K562 (cell line): ENCODE data around the gene ZNF235. TPM values are rescaled to one million over a fixed set of nuclear protein-coding genes. Genes with fewer than 3 reads are reported as not detected.
A peak's percentile ranks its signal among the peaks of the same experiment; 100 is the strongest.

Experiments used
- BACH1 ChIP-seq: fragments of 200-800 bp; sonication (Bioruptor generic); IDR thresholded peaks from 2 replicates; pipeline ENCODE4 v1.6.1; 2016; ENCODE audit warnings: missing genetic modification characterization, missing compliant biosample characterization
- IFI16 ChIP-seq: fragments of 250-450 bp; sonication (Bioruptor Pico); IDR thresholded peaks from 2 replicates; pipeline ENCODE4 v2.1.2; 2022; ENCODE audit warnings: mild to moderate bottlenecking, inconsistent platforms
- MAFF ChIP-seq: IDR thresholded peaks from 2 replicates; pipeline ENCODE4 v1.6.1; 2012; ENCODE audit warnings: low read length, improper control_type of control experiment
- MAFK ChIP-seq: IDR thresholded peaks from 2 replicates; pipeline ENCODE4 v1.6.1; 2011; ENCODE audit warnings: low read length, improper control_type of control experiment
- NFE2L1 ChIP-seq: fragments of 450-650 bp; IDR thresholded peaks from 2 replicates; pipeline ENCODE4 v1.6.1; 2016; ENCODE audit warnings: missing genetic modification characterization, low read depth, mild to moderate bottlenecking, missing compliant biosample characterization, moderate library complexity, borderline replicate concordance
- RBM22 ChIP-seq: fragments of 200-400 bp; formaldehyde crosslinking; IDR thresholded peaks from 2 replicates; pipeline ENCODE4 v1.6.1; 2018; ENCODE audit warnings: low read length, low read depth; ENCODE audit not compliant: poor library complexity, severe bottlenecking
- RFX1 ChIP-seq: fragments of 450-650 bp; IDR thresholded peaks from 2 replicates; pipeline ENCODE4 v1.6.1; 2016; ENCODE audit warnings: mild to moderate bottlenecking, moderate library complexity
- SIN3A ChIP-seq, 2 experiments: fragments of 150-350 bp in 1 of 2; IDR thresholded peaks; 2 replicates each; pipeline ENCODE4 v1.6.1; 2011 to 2016; ENCODE audit warnings: borderline replicate concordance in 2 of 2, low read depth in 2 of 2, low read length in 2 of 2, mild to moderate bottlenecking in 2 of 2, moderate library complexity in 2 of 2; ENCODE audit not compliant: control insufficient read depth in 1 of 2
- polyA plus RNA-seq, 8 experiments: library from polyadenylated mRNA; depleted of rRNA in 4 of 8; stranded (reverse) in 5 of 8; unstranded in 3 of 8; fragments of >200 nt; fragmentation: Nextera tagmentation in 2 of 8; fragmentation: Illumina TruSeq in 1 of 8; extraction: Ambion mirVana in 2 of 8; extraction: Trizol in 1 of 8; gene quantifications; 2 replicates each; pipeline versions ENCODE4 v1.2.1 to v1.2.3, GENCODE V29; 2011 to 2014; ENCODE audit warnings: inconsistent platforms in 1 of 8, missing spikeins in 1 of 8
- total RNA-seq, 7 experiments: library from RNA; depleted of rRNA in 6 of 7; stranded (reverse); fragments of >200 nt in 6 of 7; fragmentation: Illumina TruSeq in 2 of 7; extraction: Trizol in 2 of 7; gene quantifications; 2 replicates each; pipeline versions ENCODE4 v1.2.1 to v1.2.3, GENCODE V29; 2011 to 2021; ENCODE audit warnings: low replicate concordance in 1 of 7
- TF ChIP-seq, protein P1 (sequence below): fragments of 200-600 bp; sonication (generic); IDR thresholded peaks from one replicate; pipeline ENCODE4 v1.6.1; 2012; ENCODE audit warnings: mild to moderate bottlenecking, low read depth, low read length, inconsistent platforms
- TF ChIP-seq, protein P2 (sequence below): fragments of 250-450 bp; sonication (Bioruptor Pico); IDR thresholded peaks from 2 replicates; pipeline ENCODE4 v1.4.0; 2020
- TF ChIP-seq, protein P3 (sequence below): fragments of 250-450 bp; sonication (Bioruptor Pico); IDR thresholded peaks from 2 replicates; pipeline ENCODE4 v1.8.0; 2021; ENCODE audit warnings: moderate library complexity, mild to moderate bottlenecking, inconsistent platforms

ZNF235 gene
- total and polyA plus RNA-seq, 9 of the 15 experiments (the other 6 are each of a cell fraction or from before 2014, with no cell fraction given): 0.68 to 2.9 (median 1.3) TPM

DNA sequence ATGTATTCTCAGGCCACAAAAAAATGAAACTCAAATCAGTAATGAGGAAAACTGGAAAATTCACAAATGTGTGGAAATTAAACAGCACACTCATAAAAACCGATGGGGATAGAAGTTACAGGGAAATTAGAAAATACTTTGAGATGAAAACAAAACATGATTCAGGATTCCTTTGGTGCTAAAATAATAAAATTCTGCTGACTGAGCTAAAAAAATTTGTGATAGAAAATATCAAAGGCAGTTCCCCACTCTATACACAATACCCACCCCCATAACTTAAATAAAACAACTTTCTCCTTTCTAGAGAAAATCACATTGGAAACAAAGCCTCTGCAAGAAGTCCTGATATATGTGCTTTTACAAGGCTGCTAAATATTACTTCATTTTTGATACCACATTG is 46.7 kb downstream of the ZNF235 start (continued):
- TF ChIP-seq, protein P1, sequence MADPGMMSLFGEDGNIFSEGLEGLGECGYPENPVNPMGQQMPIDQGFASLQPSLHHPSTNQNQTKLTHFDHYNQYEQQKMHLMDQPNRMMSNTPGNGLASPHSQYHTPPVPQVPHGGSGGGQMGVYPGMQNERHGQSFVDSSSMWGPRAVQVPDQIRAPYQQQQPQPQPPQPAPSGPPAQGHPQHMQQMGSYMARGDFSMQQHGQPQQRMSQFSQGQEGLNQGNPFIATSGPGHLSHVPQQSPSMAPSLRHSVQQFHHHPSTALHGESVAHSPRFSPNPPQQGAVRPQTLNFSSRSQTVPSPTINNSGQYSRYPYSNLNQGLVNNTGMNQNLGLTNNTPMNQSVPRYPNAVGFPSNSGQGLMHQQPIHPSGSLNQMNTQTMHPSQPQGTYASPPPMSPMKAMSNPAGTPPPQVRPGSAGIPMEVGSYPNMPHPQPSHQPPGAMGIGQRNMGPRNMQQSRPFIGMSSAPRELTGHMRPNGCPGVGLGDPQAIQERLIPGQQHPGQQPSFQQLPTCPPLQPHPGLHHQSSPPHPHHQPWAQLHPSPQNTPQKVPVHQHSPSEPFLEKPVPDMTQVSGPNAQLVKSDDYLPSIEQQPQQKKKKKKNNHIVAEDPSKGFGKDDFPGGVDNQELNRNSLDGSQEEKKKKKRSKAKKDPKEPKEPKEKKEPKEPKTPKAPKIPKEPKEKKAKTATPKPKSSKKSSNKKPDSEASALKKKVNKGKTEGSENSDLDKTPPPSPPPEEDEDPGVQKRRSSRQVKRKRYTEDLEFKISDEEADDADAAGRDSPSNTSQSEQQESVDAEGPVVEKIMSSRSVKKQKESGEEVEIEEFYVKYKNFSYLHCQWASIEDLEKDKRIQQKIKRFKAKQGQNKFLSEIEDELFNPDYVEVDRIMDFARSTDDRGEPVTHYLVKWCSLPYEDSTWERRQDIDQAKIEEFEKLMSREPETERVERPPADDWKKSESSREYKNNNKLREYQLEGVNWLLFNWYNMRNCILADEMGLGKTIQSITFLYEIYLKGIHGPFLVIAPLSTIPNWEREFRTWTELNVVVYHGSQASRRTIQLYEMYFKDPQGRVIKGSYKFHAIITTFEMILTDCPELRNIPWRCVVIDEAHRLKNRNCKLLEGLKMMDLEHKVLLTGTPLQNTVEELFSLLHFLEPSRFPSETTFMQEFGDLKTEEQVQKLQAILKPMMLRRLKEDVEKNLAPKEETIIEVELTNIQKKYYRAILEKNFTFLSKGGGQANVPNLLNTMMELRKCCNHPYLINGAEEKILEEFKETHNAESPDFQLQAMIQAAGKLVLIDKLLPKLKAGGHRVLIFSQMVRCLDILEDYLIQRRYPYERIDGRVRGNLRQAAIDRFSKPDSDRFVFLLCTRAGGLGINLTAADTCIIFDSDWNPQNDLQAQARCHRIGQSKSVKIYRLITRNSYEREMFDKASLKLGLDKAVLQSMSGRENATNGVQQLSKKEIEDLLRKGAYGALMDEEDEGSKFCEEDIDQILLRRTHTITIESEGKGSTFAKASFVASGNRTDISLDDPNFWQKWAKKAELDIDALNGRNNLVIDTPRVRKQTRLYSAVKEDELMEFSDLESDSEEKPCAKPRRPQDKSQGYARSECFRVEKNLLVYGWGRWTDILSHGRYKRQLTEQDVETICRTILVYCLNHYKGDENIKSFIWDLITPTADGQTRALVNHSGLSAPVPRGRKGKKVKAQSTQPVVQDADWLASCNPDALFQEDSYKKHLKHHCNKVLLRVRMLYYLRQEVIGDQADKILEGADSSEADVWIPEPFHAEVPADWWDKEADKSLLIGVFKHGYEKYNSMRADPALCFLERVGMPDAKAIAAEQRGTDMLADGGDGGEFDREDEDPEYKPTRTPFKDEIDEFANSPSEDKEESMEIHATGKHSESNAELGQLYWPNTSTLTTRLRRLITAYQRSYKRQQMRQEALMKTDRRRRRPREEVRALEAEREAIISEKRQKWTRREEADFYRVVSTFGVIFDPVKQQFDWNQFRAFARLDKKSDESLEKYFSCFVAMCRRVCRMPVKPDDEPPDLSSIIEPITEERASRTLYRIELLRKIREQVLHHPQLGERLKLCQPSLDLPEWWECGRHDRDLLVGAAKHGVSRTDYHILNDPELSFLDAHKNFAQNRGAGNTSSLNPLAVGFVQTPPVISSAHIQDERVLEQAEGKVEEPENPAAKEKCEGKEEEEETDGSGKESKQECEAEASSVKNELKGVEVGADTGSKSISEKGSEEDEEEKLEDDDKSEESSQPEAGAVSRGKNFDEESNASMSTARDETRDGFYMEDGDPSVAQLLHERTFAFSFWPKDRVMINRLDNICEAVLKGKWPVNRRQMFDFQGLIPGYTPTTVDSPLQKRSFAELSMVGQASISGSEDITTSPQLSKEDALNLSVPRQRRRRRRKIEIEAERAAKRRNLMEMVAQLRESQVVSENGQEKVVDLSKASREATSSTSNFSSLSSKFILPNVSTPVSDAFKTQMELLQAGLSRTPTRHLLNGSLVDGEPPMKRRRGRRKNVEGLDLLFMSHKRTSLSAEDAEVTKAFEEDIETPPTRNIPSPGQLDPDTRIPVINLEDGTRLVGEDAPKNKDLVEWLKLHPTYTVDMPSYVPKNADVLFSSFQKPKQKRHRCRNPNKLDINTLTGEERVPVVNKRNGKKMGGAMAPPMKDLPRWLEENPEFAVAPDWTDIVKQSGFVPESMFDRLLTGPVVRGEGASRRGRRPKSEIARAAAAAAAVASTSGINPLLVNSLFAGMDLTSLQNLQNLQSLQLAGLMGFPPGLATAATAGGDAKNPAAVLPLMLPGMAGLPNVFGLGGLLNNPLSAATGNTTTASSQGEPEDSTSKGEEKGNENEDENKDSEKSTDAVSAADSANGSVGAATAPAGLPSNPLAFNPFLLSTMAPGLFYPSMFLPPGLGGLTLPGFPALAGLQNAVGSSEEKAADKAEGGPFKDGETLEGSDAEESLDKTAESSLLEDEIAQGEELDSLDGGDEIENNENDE: no peak
- TF ChIP-seq MAFK (peak; percentile 86), RBM22 (no peak), MAFF (peak; percentile 89), IFI16 (CRISPR knock-in tag) (no peak), BACH1 (tag) (no peak), RFX1 (no peak), NFE2L1 (no peak), SIN3A (IDR thresholded peaks at IDR 0.05; ENCODE audit: borderline replicate concordance in 2 of 2, control insufficient read depth in 1 of 2, low read depth in 2 of 2, low read length in 2 of 2) (no peak)
- TF ChIP-seq, protein P2, sequence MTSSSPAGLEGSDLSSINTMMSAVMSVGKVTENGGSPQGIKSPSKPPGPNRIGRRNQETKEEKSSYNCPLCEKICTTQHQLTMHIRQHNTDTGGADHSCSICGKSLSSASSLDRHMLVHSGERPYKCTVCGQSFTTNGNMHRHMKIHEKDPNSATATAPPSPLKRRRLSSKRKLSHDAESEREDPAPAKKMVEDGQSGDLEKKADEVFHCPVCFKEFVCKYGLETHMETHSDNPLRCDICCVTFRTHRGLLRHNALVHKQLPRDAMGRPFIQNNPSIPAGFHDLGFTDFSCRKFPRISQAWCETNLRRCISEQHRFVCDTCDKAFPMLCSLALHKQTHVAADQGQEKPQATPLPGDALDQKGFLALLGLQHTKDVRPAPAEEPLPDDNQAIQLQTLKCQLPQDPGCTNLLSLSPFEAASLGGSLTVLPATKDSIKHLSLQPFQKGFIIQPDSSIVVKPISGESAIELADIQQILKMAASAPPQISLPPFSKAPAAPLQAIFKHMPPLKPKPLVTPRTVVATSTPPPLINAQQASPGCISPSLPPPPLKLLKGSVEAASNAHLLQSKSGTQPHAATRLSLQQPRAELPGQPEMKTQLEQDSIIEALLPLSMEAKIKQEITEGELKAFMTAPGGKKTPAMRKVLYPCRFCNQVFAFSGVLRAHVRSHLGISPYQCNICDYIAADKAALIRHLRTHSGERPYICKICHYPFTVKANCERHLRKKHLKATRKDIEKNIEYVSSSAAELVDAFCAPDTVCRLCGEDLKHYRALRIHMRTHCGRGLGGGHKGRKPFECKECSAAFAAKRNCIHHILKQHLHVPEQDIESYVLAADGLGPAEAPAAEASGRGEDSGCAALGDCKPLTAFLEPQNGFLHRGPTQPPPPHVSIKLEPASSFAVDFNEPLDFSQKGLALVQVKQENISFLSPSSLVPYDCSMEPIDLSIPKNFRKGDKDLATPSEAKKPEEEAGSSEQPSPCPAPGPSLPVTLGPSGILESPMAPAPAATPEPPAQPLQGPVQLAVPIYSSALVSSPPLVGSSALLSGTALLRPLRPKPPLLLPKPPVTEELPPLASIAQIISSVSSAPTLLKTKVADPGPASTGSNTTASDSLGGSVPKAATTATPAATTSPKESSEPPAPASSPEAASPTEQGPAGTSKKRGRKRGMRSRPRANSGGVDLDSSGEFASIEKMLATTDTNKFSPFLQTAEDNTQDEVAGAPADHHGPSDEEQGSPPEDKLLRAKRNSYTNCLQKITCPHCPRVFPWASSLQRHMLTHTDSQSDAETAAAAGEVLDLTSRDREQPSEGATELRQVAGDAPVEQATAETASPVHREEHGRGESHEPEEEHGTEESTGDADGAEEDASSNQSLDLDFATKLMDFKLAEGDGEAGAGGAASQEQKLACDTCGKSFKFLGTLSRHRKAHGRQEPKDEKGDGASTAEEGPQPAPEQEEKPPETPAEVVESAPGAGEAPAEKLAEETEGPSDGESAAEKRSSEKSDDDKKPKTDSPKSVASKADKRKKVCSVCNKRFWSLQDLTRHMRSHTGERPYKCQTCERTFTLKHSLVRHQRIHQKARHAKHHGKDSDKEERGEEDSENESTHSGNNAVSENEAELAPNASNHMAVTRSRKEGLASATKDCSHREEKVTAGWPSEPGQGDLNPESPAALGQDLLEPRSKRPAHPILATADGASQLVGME (CRISPR knock-in tag): no peak
- TF ChIP-seq, protein P3, sequence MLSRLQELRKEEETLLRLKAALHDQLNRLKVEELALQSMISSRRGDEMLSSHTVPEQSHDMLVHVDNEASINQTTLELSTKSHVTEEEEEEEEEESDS (CRISPR knock-in tag): no peak
